Chondrocyte (in vitro differentiated cells): ENCODE results near the gene SOCS4. TPM values are rescaled to one million over a fixed set of nuclear protein-coding genes. Genes with fewer than 3 reads are reported as not detected.

ENCODE experiments used
- DNase-seq: peaks from one replicate; pipeline ENCODE4 v3.0.0; 2021; ENCODE audit warnings: mixed read lengths, low spot score
- H3K27ac Mint-ChIP-seq: one replicate; pipeline ENCODE4 v1.8.0; 2021; ENCODE audit warnings: mild to moderate bottlenecking, moderate library complexity, mixed read lengths; ENCODE audit not compliant: unreplicated experiment
- H3K27me3 Mint-ChIP-seq: 2 replicates; pipeline ENCODE4 v1.8.0; 2021; ENCODE audit warnings: low read depth, mixed read lengths
- H3K36me3 Mint-ChIP-seq: 2 replicates; pipeline ENCODE4 v1.8.0; 2021; ENCODE audit warnings: low read depth, mixed read lengths
- H3K4me1 Mint-ChIP-seq: 2 replicates; pipeline ENCODE4 v1.8.0; 2021; ENCODE audit warnings: low read depth, mild to moderate bottlenecking, mixed read lengths
- H3K4me3 Mint-ChIP-seq: one replicate; pipeline ENCODE4 v1.8.0; 2021; ENCODE audit warnings: mild to moderate bottlenecking, moderate library complexity, mixed read lengths; ENCODE audit not compliant: unreplicated experiment
- H3K9me3 Mint-ChIP-seq: 2 replicates; pipeline ENCODE4 v1.8.0; 2021; ENCODE audit warnings: low read depth, mixed read lengths
- total RNA-seq: library from RNA; stranded (reverse); gene quantifications from 3 replicates; pipeline ENCODE4 v1.2.1, GENCODE V29; 2021
- TF ChIP-seq, protein P1 (sequence below): fragments of 200-600 bp; sonication (generic); IDR thresholded peaks from 2 replicates; pipeline ENCODE4 v1.5.0; 2021; ENCODE audit warnings: antibody characterized with exemption, mild to moderate bottlenecking, moderate library complexity

Gene SOCS4
- total RNA-seq, 1 donor from 2014 or later, result 25.0 TPM

DNA sequence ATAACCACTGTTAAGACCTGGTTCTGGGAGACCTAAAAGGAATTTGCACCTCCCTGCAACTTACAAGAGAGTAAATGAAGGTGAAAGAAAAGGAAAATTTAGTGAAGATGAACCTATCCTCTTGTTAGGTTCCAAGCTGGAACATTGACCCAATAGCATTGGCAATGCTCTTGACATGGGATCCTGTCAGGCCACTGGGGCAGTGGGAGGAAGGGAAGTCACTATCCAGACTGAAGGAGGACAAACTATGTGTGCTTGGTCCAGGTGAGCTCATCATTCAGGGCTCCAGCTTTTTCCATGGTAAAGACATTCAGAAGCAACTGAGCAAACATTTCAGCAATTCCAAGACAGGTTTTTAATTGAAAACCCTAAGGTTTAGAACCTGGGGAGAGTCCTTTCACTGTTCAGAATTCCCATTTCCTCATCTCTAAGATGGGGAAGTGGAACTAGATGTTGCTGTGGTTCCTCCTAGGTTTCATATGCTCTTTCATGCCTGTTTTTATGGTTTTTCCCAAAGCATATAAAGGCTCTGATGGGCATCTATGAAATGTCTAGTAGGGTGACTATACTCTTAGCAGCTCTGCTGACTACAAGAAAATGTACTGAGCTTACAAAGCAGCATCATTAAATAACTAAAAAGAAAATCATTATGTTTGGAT lies 57.5 kb downstream of the SOCS4 start:
- Mint-ChIP-seq H3K27me3 (no peaks in the 10 kb centered on the region), H3K36me3 (no peaks in the 10 kb centered on the region), H3K27ac (no peak overlapping the region), H3K4me3 (no peak overlapping the region), H3K9me3 (no peaks in the 10 kb centered on the region), H3K4me1 (no peaks in the 10 kb centered on the region)
- TF ChIP-seq, protein P1, sequence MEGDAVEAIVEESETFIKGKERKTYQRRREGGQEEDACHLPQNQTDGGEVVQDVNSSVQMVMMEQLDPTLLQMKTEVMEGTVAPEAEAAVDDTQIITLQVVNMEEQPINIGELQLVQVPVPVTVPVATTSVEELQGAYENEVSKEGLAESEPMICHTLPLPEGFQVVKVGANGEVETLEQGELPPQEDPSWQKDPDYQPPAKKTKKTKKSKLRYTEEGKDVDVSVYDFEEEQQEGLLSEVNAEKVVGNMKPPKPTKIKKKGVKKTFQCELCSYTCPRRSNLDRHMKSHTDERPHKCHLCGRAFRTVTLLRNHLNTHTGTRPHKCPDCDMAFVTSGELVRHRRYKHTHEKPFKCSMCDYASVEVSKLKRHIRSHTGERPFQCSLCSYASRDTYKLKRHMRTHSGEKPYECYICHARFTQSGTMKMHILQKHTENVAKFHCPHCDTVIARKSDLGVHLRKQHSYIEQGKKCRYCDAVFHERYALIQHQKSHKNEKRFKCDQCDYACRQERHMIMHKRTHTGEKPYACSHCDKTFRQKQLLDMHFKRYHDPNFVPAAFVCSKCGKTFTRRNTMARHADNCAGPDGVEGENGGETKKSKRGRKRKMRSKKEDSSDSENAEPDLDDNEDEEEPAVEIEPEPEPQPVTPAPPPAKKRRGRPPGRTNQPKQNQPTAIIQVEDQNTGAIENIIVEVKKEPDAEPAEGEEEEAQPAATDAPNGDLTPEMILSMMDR, result no peak
- DNase-seq, result no peak

DNA sequence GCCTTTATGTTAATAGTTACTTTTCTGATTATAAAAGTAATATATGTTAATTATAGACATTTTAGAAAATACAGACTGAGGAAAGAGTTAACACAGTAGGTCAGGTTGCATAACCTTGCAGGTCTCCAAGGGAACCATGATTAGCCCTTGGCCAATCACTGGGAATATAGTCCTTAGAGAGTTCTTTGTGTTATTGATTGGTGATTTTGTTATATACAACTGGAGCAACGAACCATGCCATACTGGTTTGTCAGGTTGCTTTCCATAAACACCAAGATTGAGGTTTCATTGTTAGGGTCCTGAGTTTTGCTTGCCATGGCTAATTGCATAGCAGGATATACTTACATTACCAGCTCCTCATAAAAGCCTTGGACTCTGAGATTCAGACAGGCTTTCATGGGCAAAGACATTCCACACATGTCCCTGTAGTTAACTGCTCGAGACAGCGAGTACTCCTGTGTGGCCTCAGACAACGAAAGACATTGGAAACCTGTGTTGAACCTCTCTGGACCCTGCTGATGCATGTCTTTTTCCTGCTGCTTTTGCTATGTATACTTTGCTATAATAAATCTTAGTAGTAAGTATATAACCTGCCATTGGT lies 58.1 kb downstream of the SOCS4 start:
- TF ChIP-seq, protein P1, result no peak
- Mint-ChIP-seq H3K36me3 (no peaks in the 10 kb centered on the region), H3K9me3 (no peaks in the 10 kb centered on the region), H3K27me3 (no peaks in the 10 kb centered on the region), H3K27ac (no peak overlapping the region), H3K4me1 (no peaks in the 10 kb centered on the region), H3K4me3 (no peak overlapping the region)
- DNase-seq, result no peak

DNA sequence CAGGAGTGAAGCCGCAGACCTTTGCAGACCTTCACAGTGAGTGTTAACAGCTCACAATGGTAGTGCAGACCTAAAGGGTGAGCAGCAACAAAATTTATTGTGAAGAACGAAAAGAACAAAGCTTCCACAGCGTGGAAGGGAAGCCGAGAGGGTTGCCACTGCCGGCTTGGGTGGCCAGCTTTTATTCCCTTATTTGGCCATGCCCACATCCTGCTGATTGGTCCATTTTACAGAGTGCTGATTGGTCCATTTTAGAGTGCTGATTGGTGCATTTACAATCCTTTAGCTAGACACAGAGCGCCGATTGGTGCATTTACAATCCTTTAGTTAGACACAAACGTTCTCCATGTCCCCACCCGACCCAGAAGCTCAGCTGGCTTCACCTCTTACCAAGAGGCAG lies 59.9 kb downstream of the SOCS4 start:
- Mint-ChIP-seq H3K9me3 (no peaks in the 10 kb centered on the region), H3K4me3 (no peak overlapping the region)

DNA sequence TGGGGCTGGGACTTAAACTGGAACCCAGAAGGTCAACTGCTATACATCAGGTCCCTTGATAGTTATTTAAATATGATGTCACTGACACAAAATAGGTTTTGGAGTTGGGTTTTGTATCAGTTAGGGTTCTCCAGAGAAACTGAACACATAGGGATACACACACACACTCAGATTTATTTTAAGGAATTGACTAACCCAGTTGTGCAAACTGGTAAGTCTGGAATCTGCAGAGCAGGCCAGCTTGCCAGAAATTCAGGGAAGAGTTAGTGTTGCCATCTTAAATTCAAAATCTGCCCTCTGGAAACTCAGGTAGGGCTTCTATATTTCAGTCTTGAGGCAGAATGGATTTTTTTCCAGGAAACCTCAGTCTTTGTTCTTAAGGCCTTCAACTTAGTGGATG lies 61.3 kb downstream of the SOCS4 start:
- TF ChIP-seq, protein P1, result no peak
- Mint-ChIP-seq H3K4me3 (no peak overlapping the region), H3K9me3 (no peaks in the 10 kb centered on the region), H3K27ac (no peak overlapping the region), H3K4me1 (no peaks in the 10 kb centered on the region), H3K27me3 (no peaks in the 10 kb centered on the region), H3K36me3 (no peaks in the 10 kb centered on the region)
- DNase-seq, result no peak

More for the DNA sequence above, 59.9 kb downstream of the SOCS4 start:
- no peak for DNase-seq
- no peaks in the 10 kb centered on the region for H3K27me3 Mint-ChIP-seq
- TF ChIP-seq, protein P1, result no peak
- H3K4me1 Mint-ChIP-seq, result no peaks in the 10 kb centered on the region
- H3K27ac Mint-ChIP-seq, result no peak overlapping the region
- H3K36me3 Mint-ChIP-seq, result no peaks in the 10 kb centered on the region

DNA sequence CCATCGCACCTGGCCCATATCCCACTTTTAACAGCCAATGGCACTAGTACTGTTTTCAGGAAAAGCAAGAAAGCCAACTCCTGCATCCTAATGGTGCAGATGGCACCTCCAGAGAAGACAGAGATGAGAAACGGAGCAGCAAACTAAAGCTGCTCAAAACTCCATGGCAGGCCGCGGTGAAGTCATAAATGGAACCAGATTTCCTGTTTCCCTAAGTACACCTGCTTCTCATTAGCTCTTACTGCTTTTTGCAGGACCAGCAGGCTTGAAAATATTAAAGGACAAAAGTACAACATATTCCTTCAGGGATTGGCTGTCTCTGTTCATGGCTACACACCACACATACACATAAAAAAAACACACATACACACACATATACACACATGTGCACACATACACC lies 65.3 kb downstream of the SOCS4 start:
- DNase-seq, result no peak
- Mint-ChIP-seq H3K27ac (no peak overlapping the region), H3K36me3 (no peaks in the 10 kb centered on the region), H3K27me3 (no peaks in the 10 kb centered on the region), H3K4me3 (no peak overlapping the region), H3K4me1 (no peaks in the 10 kb centered on the region), H3K9me3 (no peaks in the 10 kb centered on the region)
- TF ChIP-seq, protein P1, result no peak
